OCI-LY7 (cell line): ENCODE measurements around the gene CUX1.

ENCODE experiments used
- CTCF ChIP-seq: fragments of 200-600 bp; sonication (generic); conservative IDR thresholded peaks from 2 replicates; pipeline ENCODE4 v1.5.1; 2014; ENCODE audit warnings: mild to moderate bottlenecking, antibody characterized with exemption, low read length, moderate library complexity, mixed read lengths
- EZH2phosphoT487 ChIP-seq: fragments of 200-600 bp; sonication (generic); IDR thresholded peaks from 2 replicates; pipeline ENCODE4 v1.6.1; 2018; ENCODE audit warnings: low read depth, borderline replicate concordance, mild to moderate bottlenecking, mixed run types, antibody characterized with exemption, low read length, moderate library complexity, mixed read lengths

- no peak for TF ChIP-seq CTCF
- no peak for TF ChIP-seq EZH2phosphoT487
Observed at GRCh38 chr7:102096012-102096332, 278.5 kb downstream of the CUX1 start.
